Upper lobe of right lung (tissue), 1 donor: ENCODE measurements around the gene DCST2. TPM values are rescaled to one million over a fixed set of nuclear protein-coding genes. Genes with fewer than 3 reads are reported as not detected.

Experiments used
- ATAC-seq: fragments of 200-7000 bp; cut with Tn5 transposase; one replicate; pipeline ENCODE4 v1.9.1; 2020; ENCODE audit warnings: mild to moderate bottlenecking, moderate library complexity
- DNase-seq: peaks from one replicate; pipeline ENCODE4 v3.0.0-alpha.2; 2020
- H3K27ac ChIP-seq: fragments of 200-600 bp; one replicate; pipeline ENCODE4 v1.8.0; 2022
- H3K27me3 ChIP-seq: fragments of 200-600 bp; one replicate; pipeline ENCODE4 v1.8.0; 2022; ENCODE audit warnings: mild to moderate bottlenecking
- H3K36me3 ChIP-seq: fragments of 200-600 bp; one replicate; pipeline ENCODE4 v1.8.0; 2022
- H3K4me1 ChIP-seq: fragments of 200-600 bp; one replicate; pipeline ENCODE4 v1.8.0; 2022
- H3K4me3 ChIP-seq: fragments of 200-600 bp; one replicate; pipeline ENCODE4 v1.8.0; 2022; ENCODE audit warnings: mild to moderate bottlenecking
- H3K9me3 ChIP-seq: fragments of 200-600 bp; one replicate; pipeline ENCODE4 v1.8.0; 2022
- intact Hi-C: fragments of 100-400 bp; cut with DNase I; formaldehyde crosslinking; loops from one replicate; pipeline ENCODE4 v1.11.0; 2022
- total RNA-seq: library from RNA; stranded (reverse); fragmentation: NEBNext Ultra II Directional; extraction: Animal tissue kit (Norgen Biotek cat#: 25700); gene quantifications from one replicate; pipeline ENCODE4 v1.2.1, GENCODE V29; 2021
- TF ChIP-seq, protein P1 (sequence below): fragments of 200-600 bp; IDR thresholded peaks from one replicate; pipeline ENCODE4 v1.8.0; 2022; ENCODE audit warnings: antibody characterized with exemption
- donor health status: DM: no; HTN: yes; CAD: no; lungs with severe emphysema.

DCST2 gene
- total RNA-seq, 1 donor from 2014 or later: 1.5 TPM

DNA sequence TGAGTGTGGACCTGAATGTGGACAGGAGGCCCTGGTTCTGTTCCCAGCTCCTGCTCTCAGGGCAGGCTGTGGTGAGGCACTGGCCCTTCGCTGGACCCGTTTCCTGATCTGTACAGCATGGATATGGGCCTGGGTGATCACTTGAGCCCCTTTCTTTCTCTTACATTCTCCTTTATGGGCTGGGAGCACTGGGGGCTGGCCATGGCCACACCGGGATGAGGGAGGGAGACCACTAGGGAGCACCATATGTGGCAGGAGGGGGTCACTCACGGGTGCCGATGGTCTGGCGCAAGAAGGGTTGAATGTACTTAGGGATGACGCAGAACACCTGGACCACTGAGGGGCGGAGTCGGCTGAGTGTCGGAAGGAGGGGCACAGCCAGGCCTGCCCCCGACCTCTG, 2.7 kb downstream of the DCST2 start:
- Histone ChIP-seq H3K4me1 (no peaks in the 10 kb centered on the region), H3K4me3 (no peak overlapping the region), H3K27ac (no peak overlapping the region), H3K9me3 (no peaks in the 10 kb centered on the region), H3K27me3 (no peaks in the 10 kb centered on the region), H3K36me3 (no peaks in the 10 kb centered on the region)
- TF ChIP-seq, protein P1, sequence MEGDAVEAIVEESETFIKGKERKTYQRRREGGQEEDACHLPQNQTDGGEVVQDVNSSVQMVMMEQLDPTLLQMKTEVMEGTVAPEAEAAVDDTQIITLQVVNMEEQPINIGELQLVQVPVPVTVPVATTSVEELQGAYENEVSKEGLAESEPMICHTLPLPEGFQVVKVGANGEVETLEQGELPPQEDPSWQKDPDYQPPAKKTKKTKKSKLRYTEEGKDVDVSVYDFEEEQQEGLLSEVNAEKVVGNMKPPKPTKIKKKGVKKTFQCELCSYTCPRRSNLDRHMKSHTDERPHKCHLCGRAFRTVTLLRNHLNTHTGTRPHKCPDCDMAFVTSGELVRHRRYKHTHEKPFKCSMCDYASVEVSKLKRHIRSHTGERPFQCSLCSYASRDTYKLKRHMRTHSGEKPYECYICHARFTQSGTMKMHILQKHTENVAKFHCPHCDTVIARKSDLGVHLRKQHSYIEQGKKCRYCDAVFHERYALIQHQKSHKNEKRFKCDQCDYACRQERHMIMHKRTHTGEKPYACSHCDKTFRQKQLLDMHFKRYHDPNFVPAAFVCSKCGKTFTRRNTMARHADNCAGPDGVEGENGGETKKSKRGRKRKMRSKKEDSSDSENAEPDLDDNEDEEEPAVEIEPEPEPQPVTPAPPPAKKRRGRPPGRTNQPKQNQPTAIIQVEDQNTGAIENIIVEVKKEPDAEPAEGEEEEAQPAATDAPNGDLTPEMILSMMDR: no peak
- no peak for ATAC-seq
- intact Hi-C loops: no loop called here
- no peak for DNase-seq

DNA sequence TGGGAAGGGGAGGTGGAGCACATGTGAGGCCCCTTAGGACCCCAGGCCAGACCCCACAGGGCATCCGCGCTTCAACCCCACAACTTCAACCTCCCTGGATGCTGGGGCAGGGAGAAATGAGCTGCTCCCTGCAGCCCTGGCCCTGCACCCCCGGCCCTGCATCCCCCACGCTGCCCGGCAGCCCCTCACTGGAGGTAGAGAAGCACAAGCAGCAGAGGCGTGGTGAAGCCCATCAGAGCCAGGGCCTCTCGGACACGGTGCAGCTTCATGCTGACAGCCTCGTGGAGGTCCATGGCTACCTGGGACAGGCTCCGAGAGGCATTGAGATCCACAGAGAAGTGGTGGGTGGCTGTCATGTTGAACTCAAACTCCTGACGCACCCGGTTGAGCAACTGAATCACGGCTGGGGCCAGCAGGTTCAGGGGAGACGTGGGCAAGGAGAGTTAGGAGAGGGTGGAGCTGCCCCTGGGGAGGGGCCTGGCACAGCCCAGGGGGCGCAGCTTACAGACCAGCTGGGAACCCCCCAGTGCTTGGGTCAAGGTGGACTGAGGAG, 3.3 kb downstream of the DCST2 start:
- no peaks in the 10 kb centered on the region for H3K9me3 ChIP-seq
- intact Hi-C loops: no loop called here
- DNase-seq: no peak

DNA sequence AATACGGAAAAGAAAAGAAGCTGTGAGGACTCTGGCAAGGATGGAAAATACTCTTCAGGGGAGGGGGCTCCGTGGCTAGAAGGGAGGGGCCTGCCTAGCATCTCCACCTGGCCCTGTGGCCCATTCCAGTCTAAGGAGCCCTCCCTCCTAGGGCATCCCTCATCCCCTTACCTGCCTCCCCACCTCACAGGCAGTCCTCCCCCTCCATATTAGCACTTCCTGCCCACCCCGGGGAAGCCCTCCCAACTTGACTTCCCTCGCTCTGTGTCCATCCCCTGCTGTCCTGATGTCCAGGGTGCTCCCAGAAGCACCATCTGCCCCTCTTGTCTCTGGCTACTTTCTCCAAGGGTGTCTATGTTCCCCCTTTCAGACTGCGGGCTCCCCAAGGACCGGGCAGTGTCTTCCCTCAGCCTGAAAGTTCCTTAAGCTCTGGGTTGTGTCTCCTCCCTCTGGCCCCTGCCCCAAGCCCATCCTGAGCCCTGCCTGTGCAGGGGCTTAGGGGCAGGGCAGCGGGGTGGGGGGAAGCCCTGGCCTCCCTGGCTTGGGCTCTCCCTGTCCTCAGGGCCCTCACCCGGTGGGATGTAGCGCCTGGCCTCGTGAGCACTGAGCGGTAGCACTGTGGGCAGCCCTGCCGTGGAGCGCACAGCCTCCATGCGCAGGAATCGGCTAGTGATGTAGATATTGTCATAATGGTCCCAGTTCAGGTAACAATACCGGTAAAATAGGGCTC, 3.9 kb downstream of the DCST2 start:
- Histone ChIP-seq H3K27me3 (no peaks in the 10 kb centered on the region), H3K4me1 (no peaks in the 10 kb centered on the region), H3K36me3 (no peaks in the 10 kb centered on the region), H3K27ac (no peak overlapping the region), H3K9me3 (no peaks in the 10 kb centered on the region), H3K4me3 (no peak overlapping the region)
- DNase-seq (no peak), ATAC-seq (no peak)
- TF ChIP-seq, protein P1: no peak
- intact Hi-C loops: no loop called here

More for the DNA sequence above, 3.3 kb downstream of the DCST2 start:
- Histone ChIP-seq H3K27ac (no peak overlapping the region), H3K4me1 (no peaks in the 10 kb centered on the region), H3K36me3 (no peaks in the 10 kb centered on the region), H3K27me3 (no peaks in the 10 kb centered on the region), H3K4me3 (no peak overlapping the region)
- no peak for ATAC-seq
- TF ChIP-seq, protein P1: no peak

DNA sequence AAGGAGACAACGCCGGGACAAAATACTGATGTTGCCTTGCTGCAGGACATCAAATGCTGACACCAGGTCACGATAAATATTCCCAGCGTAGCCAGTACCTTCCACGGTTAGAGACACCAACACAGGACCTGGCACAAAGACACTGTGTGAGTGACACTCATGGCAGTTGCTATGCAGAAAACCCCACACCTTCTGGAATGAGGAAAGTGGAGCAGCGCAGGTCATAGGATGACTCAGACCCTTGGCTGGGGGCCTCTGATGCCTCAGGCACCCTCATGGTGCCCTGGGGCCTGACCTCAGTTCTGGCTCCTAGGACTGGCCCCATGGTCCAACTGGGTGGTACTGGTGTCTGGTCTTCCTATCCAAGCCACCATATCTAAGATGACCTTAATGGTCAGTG, 7.0 kb downstream of the DCST2 start:
- no peaks in the 10 kb centered on the region for H3K9me3 ChIP-seq
- intact Hi-C loops: no loop called here
- H3K4me1 ChIP-seq: no peaks in the 10 kb centered on the region
- no peaks in the 10 kb centered on the region for H3K36me3 ChIP-seq
- H3K4me3 ChIP-seq: no peak overlapping the region
- DNase-seq: no peak
- ATAC-seq: no peak
- TF ChIP-seq, protein P1: no peak
- H3K27me3 ChIP-seq: no peaks in the 10 kb centered on the region
- no peak overlapping the region for H3K27ac ChIP-seq

DNA sequence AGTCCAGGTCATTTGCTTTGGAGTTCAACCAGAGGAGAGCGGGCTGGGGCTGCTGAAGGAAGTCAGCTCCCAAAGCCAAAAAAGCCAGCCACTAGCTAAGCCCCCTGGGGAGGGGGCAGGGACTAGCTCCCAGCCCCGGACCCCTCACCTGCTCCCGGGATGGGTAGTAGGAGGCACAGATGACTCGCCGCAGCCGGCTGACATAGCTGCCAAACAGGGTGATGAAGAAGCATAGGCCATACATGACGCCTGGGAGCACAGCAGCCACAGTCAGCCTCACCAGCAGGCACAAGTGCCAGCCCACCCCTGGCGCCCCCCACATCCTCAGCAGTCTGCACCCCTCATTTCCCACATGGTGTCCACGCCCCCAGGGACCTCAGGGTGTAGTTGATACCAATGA, 7.4 kb downstream of the DCST2 start:
- ATAC-seq: no peak
- intact Hi-C loops: no loop called here

More for the DNA sequence above, 7.4 kb downstream of the DCST2 start:
- H3K9me3 ChIP-seq: no peaks in the 10 kb centered on the region
- TF ChIP-seq, protein P1: no peak
- H3K27ac ChIP-seq: no peak overlapping the region
- no peaks in the 10 kb centered on the region for H3K4me1 ChIP-seq
- no peak for DNase-seq
- no peaks in the 10 kb centered on the region for H3K36me3 ChIP-seq
- H3K4me3 ChIP-seq: no peak overlapping the region
- H3K27me3 ChIP-seq: no peaks in the 10 kb centered on the region
